ENCODE data around the gene ZC3H11A.
"Not testable (repeated sequence)": the region's sequence is repeated elsewhere in the genome, so short reads cannot be mapped to it uniquely, and the experiment has no call there.

The ZC3H11A gene

GRCh38 chr1:203828503-203828902 is 33.1 kb downstream of the ZC3H11A start:
- H3K27me3 ChIP-seq (ENCODE audit: insufficient read depth, low read length) = no peaks in the 10 kb centered on the region
- peaks cover 67% of the 10 kb centered on the region for H3K36me3 ChIP-seq (ENCODE audit: insufficient read depth, low read length)
- no peaks in the 10 kb centered on the region for H3K4me1 ChIP-seq (ENCODE audit: insufficient read depth, low read length)
- H3K4me3 ChIP-seq (ENCODE audit: low read length) = no peak overlapping the region
- no peaks in the 10 kb centered on the region for H3K9me3 ChIP-seq (ENCODE audit: low read length)
- no peak overlapping the region for H2AFZ ChIP-seq (ENCODE audit: low read depth, low read length)

GRCh38 chr1:203829247-203829646 is 33.8 kb downstream of the ZC3H11A start:
- H2AFZ ChIP-seq (ENCODE audit: low read depth, low read length); H3K4me3 ChIP-seq (ENCODE audit: low read length); H3K9me3 ChIP-seq (ENCODE audit: low read length); H3K27me3 ChIP-seq (ENCODE audit: insufficient read depth, low read length); H3K4me1 ChIP-seq (ENCODE audit: insufficient read depth, low read length): not testable (repeated sequence)
- H3K36me3 ChIP-seq (ENCODE audit: insufficient read depth, low read length) = peaks cover 73% of the 10 kb centered on the region

GRCh38 chr1:203835476-203835875 is 40.1 kb downstream of the ZC3H11A start:
- Histone ChIP-seq H3K27me3 (ENCODE audit: insufficient read depth, low read length) (no peaks in the 10 kb centered on the region), H3K9me3 (ENCODE audit: low read length) (no peaks in the 10 kb centered on the region), H3K36me3 (ENCODE audit: insufficient read depth, low read length) (peaks cover 81% of the 10 kb centered on the region), H3K4me3 (ENCODE audit: low read length) (no peak overlapping the region), H3K4me1 (ENCODE audit: insufficient read depth, low read length) (no peaks in the 10 kb centered on the region), H2AFZ (ENCODE audit: low read depth, low read length) (no peak overlapping the region)

- Histone ChIP-seq H3K4me3 (ENCODE audit: low read length) (no peak overlapping the region), H3K4me1 (ENCODE audit: insufficient read depth, low read length) (no peaks in the 10 kb centered on the region), H2AFZ (ENCODE audit: low read depth, low read length) (no peak overlapping the region), H3K9me3 (ENCODE audit: low read length) (peaks cover 6% of the 10 kb centered on the region), H3K27me3 (ENCODE audit: insufficient read depth, low read length) (no peaks in the 10 kb centered on the region), H3K36me3 (ENCODE audit: insufficient read depth, low read length) (peaks cover 65% of the 10 kb centered on the region)
Measured at GRCh38 chr1:203839081-203839480, 43.7 kb downstream of the ZC3H11A start.

GRCh38 chr1:203840208-203840808 is 44.9 kb downstream of the ZC3H11A start:
- Histone ChIP-seq H3K9me3 (ENCODE audit: low read length) (peaks cover 6% of the 10 kb centered on the region), H3K4me3 (ENCODE audit: low read length) (no peak overlapping the region), H3K4me1 (ENCODE audit: insufficient read depth, low read length) (no peaks in the 10 kb centered on the region), H3K36me3 (ENCODE audit: insufficient read depth, low read length) (peaks cover 63% of the 10 kb centered on the region), H3K27me3 (ENCODE audit: insufficient read depth, low read length) (no peaks in the 10 kb centered on the region), H2AFZ (ENCODE audit: low read depth, low read length) (no peak overlapping the region)

DNA sequence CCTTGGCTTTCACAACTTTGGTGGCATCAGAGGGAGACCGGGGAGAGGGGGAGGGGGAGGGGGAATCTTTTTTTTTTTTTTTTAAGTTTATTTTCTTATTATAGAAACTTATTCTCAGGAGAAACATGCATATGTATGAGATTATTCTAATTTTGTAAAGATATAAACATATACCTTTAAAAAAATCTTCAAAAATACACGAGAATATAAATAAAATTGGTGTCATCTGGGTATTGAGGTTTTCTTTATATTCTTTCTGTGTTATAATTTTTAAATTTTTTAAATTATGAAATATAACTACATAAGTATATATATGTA is 47.1 kb downstream of the ZC3H11A start:
- Histone ChIP-seq H2AFZ (ENCODE audit: low read depth, low read length) (no peak overlapping the region), H3K4me3 (ENCODE audit: low read length) (no peak overlapping the region), H3K27me3 (ENCODE audit: insufficient read depth, low read length) (no peaks in the 10 kb centered on the region), H3K4me1 (ENCODE audit: insufficient read depth, low read length) (no peaks in the 10 kb centered on the region), H3K36me3 (ENCODE audit: insufficient read depth, low read length) (peaks cover 68% of the 10 kb centered on the region), H3K9me3 (ENCODE audit: low read length) (peaks cover 6% of the 10 kb centered on the region)

DNA sequence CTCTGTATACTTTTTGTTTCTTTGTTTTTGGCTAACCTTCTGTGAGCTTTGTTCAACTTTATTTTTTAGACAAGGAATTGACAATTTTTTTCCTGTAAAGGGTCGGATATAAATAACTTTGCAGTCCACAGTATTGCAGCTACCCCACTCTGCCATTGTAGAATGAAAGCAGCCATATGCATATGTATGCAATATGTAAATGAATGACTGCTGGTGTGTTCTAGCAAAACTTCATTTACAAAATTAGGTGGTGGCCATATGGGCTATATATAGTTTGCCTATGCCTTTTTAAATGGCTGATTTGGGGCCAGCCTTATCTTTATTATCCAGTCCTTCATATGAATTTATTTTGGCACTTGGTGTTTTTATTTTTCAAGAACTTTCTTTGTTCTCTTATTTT is 48.0 kb downstream of the ZC3H11A start:
- Histone ChIP-seq H3K4me3 (ENCODE audit: low read length) (no peak overlapping the region), H3K9me3 (ENCODE audit: low read length) (peaks cover 6% of the 10 kb centered on the region), H3K4me1 (ENCODE audit: insufficient read depth, low read length) (no peaks in the 10 kb centered on the region), H3K36me3 (ENCODE audit: insufficient read depth, low read length) (peaks cover 68% of the 10 kb centered on the region), H3K27me3 (ENCODE audit: insufficient read depth, low read length) (no peaks in the 10 kb centered on the region), H2AFZ (ENCODE audit: low read depth, low read length) (no peak overlapping the region)

Data from neuron (in vitro differentiated cells).